COR-L47 (cell line): Measurements from ENCODE around the gene UBASH3B.

Experiments
- DNase-seq: peaks from one replicate; lab custom pipeline; 2025; lab: John Stamatoyannopoulos, UW

Gene UBASH3B

GRCh38 chr11:122676638-122677037 is 21.1 kb downstream of the UBASH3B start:
- no peak for DNase-seq

- DNase-seq = no peak
Measured at GRCh38 chr11:122677256-122677655, 21.7 kb downstream of the UBASH3B start.

GRCh38 chr11:122678406-122678805 is 22.9 kb downstream of the UBASH3B start:
- DNase-seq = no peak

- DNase-seq = no peak
Measured at GRCh38 chr11:122679466-122679865, 23.9 kb downstream of the UBASH3B start.

GRCh38 chr11:122681070-122681469 is 25.5 kb downstream of the UBASH3B start:
- no peak for DNase-seq

GRCh38 chr11:122681735-122682134 is 26.2 kb downstream of the UBASH3B start:
- no peak for DNase-seq

GRCh38 chr11:122682464-122682863 is 26.9 kb downstream of the UBASH3B start:
- DNase-seq = no peak

- no peak for DNase-seq
Measured at GRCh38 chr11:122685041-122685440, 29.5 kb downstream of the UBASH3B start.

GRCh38 chr11:122686111-122686510 is 30.6 kb downstream of the UBASH3B start:
- DNase-seq = no peak

- DNase-seq = no peak
Measured at GRCh38 chr11:122690384-122690783, 34.9 kb downstream of the UBASH3B start.

- DNase-seq = no peak
Measured at GRCh38 chr11:122690801-122691548, 35.5 kb downstream of the UBASH3B start.

GRCh38 chr11:122691549-122692150 is 36.1 kb downstream of the UBASH3B start:
- no peak for DNase-seq

GRCh38 chr11:122692444-122692843 is 36.9 kb downstream of the UBASH3B start:
- no peak for DNase-seq

GRCh38 chr11:122695076-122695615 is 39.6 kb downstream of the UBASH3B start:
- no peak for DNase-seq

- no peak for DNase-seq
Measured at GRCh38 chr11:122696662-122697061, 41.1 kb downstream of the UBASH3B start.

GRCh38 chr11:122697636-122698167 is 42.2 kb downstream of the UBASH3B start:
- no peak for DNase-seq

- no peak for DNase-seq
Measured at GRCh38 chr11:122698392-122698791, 42.9 kb downstream of the UBASH3B start.

GRCh38 chr11:122700666-122701065 is 45.1 kb downstream of the UBASH3B start:
- no peak for DNase-seq

GRCh38 chr11:122701143-122701542 is 45.6 kb downstream of the UBASH3B start:
- no peak for DNase-seq

GRCh38 chr11:122703541-122704272 is 48.2 kb downstream of the UBASH3B start:
- no peak for DNase-seq

- no peak for DNase-seq
Measured at GRCh38 chr11:122705396-122705795, 49.9 kb downstream of the UBASH3B start.

- DNase-seq = no peak
Measured at GRCh38 chr11:122706291-122707088, 51.0 kb downstream of the UBASH3B start.
